ENCODE measurements around the gene CIITA. TPM values are rescaled to one million over a fixed set of nuclear protein-coding genes. Genes with fewer than 3 reads are reported as not detected.

The CIITA gene
- total RNA-seq, 4 donors from 2014 or later: 27.7 to 107 (median 60.9) TPM

DNA sequence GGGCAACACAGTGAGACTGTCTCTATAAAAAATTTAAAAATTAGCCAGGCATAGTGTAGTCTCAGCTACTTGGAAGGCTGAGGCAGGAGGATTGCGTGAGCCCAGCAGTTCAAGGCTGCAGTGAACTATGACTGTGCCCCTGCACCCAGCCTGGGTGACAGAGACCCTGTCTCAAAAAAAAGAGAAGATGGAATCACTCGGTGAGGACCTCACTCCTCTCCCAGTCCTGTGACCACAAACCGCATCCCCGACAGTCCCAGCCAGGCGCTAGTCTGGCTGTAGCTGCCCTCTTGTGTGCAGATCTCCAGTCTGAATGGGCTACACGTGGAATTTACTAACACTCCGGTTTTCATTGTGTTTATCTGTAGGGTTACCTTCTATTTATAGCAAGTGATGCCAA, 54.1 kb downstream of the CIITA start:
- no peaks in the 10 kb centered on the region for H3K9me3 ChIP-seq
- DNase-seq: no peak
- H3K27me3 ChIP-seq: no peaks in the 10 kb centered on the region
- peaks cover 0 to 26% (median 2%) of the 10 kb centered on the region in 4 donors for H3K4me1 ChIP-seq
- TF ChIP-seq, protein P1, sequence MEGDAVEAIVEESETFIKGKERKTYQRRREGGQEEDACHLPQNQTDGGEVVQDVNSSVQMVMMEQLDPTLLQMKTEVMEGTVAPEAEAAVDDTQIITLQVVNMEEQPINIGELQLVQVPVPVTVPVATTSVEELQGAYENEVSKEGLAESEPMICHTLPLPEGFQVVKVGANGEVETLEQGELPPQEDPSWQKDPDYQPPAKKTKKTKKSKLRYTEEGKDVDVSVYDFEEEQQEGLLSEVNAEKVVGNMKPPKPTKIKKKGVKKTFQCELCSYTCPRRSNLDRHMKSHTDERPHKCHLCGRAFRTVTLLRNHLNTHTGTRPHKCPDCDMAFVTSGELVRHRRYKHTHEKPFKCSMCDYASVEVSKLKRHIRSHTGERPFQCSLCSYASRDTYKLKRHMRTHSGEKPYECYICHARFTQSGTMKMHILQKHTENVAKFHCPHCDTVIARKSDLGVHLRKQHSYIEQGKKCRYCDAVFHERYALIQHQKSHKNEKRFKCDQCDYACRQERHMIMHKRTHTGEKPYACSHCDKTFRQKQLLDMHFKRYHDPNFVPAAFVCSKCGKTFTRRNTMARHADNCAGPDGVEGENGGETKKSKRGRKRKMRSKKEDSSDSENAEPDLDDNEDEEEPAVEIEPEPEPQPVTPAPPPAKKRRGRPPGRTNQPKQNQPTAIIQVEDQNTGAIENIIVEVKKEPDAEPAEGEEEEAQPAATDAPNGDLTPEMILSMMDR (IDR thresholded peaks at IDR 0.05): no peak
- no peak for TF ChIP-seq POLR2A (IDR thresholded peaks at IDR 0.05)
- peaks cover 0 to 49% (median 0%) of the 10 kb centered on the region in 3 donors for H3K36me3 ChIP-seq
- H3K27ac ChIP-seq: no peak overlapping the region
- no peak overlapping the region for H3K4me3 ChIP-seq

DNA sequence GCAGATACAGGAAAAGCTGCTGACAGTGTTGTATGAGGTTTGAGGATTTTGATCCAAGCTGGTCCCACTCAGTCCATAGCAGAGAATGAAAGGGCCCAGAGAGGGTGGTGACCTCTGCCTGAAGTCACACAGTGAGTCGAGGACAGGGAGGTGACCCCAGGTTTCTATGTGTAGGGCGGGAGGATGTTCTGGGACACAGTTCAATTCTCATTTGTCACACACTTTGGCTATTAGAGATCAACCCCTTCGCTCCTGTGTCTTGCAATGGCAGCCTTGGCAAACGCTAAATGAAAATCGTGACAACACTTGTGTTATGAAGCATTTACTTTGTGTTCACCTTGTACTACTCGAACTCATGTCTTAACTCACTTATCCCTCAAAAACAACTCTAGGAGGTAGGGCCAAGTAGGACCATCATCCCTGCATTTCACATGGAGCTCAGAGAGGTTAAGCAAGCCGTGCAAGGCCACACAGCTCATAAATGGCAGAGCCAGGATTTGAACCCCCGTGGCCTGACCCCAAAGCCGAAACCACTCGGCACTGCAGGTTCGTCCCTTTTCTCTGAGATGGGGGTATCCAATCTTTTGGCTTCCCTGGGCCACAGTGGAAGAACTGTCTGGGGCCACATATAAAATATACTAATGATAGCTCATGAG, 55.1 kb downstream of the CIITA start:
- H3K36me3 ChIP-seq: peaks cover 0 to 39% (median 0%) of the 10 kb centered on the region in 3 donors

GRCh38 chr16:10932959-10933710, 56.1 kb downstream of the CIITA start:
- DNase-seq: no peak
- Histone ChIP-seq H3K4me1 (peaks cover 0 to 46% (median 13%) of the 10 kb centered on the region in 4 donors), H3K27me3 (no peaks in the 10 kb centered on the region), H3K27ac (no peak overlapping the region), H3K9me3 (no peaks in the 10 kb centered on the region), H3K4me3 (no peak overlapping the region), H3K36me3 (peaks cover 0 to 29% (median 0%) of the 10 kb centered on the region in 3 donors)
- no peak for TF ChIP-seq POLR2A (IDR thresholded peaks at IDR 0.05)
- TF ChIP-seq, protein P1 (IDR thresholded peaks at IDR 0.05): no peak

More for the DNA sequence above, 55.1 kb downstream of the CIITA start:
- H3K27ac ChIP-seq: no peak overlapping the region
- no peak for DNase-seq
- no peaks in the 10 kb centered on the region for H3K9me3 ChIP-seq
- no peak overlapping the region for H3K4me3 ChIP-seq
- H3K4me1 ChIP-seq: peaks cover 0 to 36% (median 4%) of the 10 kb centered on the region in 4 donors
- TF ChIP-seq, protein P1 (IDR thresholded peaks at IDR 0.05): no peak
- TF ChIP-seq POLR2A (IDR thresholded peaks at IDR 0.05): no peak
- no peaks in the 10 kb centered on the region for H3K27me3 ChIP-seq

- no peak for TF ChIP-seq POLR2A (IDR thresholded peaks at IDR 0.05)
- TF ChIP-seq, protein P1 (IDR thresholded peaks at IDR 0.05): no peak
- DNase-seq: no peak
- H3K36me3 ChIP-seq: peaks cover 0 to 21% (median 0%) of the 10 kb centered on the region in 3 donors
- H3K9me3 ChIP-seq: no peaks in the 10 kb centered on the region
- H3K27me3 ChIP-seq: no peaks in the 10 kb centered on the region
- no peak overlapping the region for H3K27ac ChIP-seq
- peaks cover 0 to 53% (median 19%) of the 10 kb centered on the region in 4 donors for H3K4me1 ChIP-seq
- H3K4me3 ChIP-seq: no peak overlapping the region
Measured at GRCh38 chr16:10933865-10934264, 56.9 kb downstream of the CIITA start.

GRCh38 chr16:10934325-10935107, 57.5 kb downstream of the CIITA start:
- Histone ChIP-seq H3K27ac (no peak overlapping the region), H3K4me3 (no peak overlapping the region), H3K27me3 (no peaks in the 10 kb centered on the region), H3K4me1 (peaks cover 0 to 60% (median 23%) of the 10 kb centered on the region in 4 donors), H3K9me3 (no peaks in the 10 kb centered on the region), H3K36me3 (peaks cover 0 to 19% (median 0%) of the 10 kb centered on the region in 3 donors)
- DNase-seq: no peak
- no peak for TF ChIP-seq POLR2A (IDR thresholded peaks at IDR 0.05)
- TF ChIP-seq, protein P1 (IDR thresholded peaks at IDR 0.05): no peak

Data from Peyer's patch (tissue), 4 donors.